ENCODE results near the gene AUH.

DNA sequence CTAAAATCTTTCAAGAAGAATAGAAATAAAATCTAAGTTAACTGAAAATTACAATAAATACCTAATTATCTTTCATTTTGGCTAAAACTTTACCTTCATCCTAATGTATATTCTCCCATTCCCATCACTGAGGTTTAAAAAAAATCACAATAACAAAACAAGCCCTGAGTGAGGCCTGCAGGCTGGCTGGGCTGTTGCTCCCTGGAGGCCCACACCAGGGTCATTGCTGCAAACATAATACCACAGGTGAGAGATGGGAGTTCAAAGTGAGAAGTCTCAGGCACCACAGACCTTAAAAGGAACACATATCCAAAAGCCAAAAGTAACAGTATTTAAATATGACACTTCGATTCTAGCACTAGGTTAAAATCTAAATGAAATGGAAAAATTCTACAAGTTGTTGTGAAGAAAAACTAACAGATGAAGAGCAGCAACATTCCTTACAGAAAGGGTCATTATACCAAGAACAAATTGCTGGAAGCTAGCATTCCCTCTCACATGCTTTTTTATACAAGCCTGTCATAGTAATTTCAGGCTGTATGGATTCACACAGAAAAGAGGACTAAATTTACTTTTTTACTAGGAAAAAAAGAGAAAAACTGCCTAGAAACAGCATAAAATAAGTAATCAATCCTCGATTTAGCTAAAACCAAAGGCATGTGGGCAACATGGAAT is 57.8 kb downstream of the AUH start:
- TF ChIP-seq, protein P1, sequence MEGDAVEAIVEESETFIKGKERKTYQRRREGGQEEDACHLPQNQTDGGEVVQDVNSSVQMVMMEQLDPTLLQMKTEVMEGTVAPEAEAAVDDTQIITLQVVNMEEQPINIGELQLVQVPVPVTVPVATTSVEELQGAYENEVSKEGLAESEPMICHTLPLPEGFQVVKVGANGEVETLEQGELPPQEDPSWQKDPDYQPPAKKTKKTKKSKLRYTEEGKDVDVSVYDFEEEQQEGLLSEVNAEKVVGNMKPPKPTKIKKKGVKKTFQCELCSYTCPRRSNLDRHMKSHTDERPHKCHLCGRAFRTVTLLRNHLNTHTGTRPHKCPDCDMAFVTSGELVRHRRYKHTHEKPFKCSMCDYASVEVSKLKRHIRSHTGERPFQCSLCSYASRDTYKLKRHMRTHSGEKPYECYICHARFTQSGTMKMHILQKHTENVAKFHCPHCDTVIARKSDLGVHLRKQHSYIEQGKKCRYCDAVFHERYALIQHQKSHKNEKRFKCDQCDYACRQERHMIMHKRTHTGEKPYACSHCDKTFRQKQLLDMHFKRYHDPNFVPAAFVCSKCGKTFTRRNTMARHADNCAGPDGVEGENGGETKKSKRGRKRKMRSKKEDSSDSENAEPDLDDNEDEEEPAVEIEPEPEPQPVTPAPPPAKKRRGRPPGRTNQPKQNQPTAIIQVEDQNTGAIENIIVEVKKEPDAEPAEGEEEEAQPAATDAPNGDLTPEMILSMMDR (IDR thresholded peaks at IDR 0.05) = no peak
- TF ChIP-seq POLR2AphosphoS5 (IDR thresholded peaks at IDR 0.05) = no peak
- no peak for TF ChIP-seq POLR2A (IDR thresholded peaks at IDR 0.05)

Data from gastroesophageal sphincter (tissue), 3 donors.